D341Med (cell line): ENCODE results near the gene KCNMA1.

Source experiments
- DNase-seq: peaks from one replicate; pipeline ENCODE4 v3.0.0; 2012; ENCODE audit warnings: low spot score

Gene KCNMA1

GRCh38 chr10:77333610-77334340 lies 303.8 kb downstream of the KCNMA1 start:
- DNase-seq, result no peak

- DNase-seq, result peak; percentile 46
These were observed 305.4 kb downstream of the KCNMA1 start for GRCh38 chr10:77332256-77332655.

GRCh38 chr10:77328272-77328816 lies 309.3 kb downstream of the KCNMA1 start:
- DNase-seq, result no peak

- DNase-seq, result no peak
These were observed 312.4 kb downstream of the KCNMA1 start for GRCh38 chr10:77325233-77325537.

GRCh38 chr10:77321838-77322237 lies 315.8 kb downstream of the KCNMA1 start:
- DNase-seq, result no peak

- no peak for DNase-seq
These were observed 316.6 kb downstream of the KCNMA1 start for GRCh38 chr10:77320971-77321471.

GRCh38 chr10:77319557-77319956 lies 318.1 kb downstream of the KCNMA1 start:
- no peak for DNase-seq

- DNase-seq, result no peak
These were observed 318.9 kb downstream of the KCNMA1 start for GRCh38 chr10:77318739-77319138.

GRCh38 chr10:77317221-77317620 lies 320.4 kb downstream of the KCNMA1 start:
- DNase-seq, result no peak

GRCh38 chr10:77315496-77316129 lies 322.0 kb downstream of the KCNMA1 start:
- DNase-seq, result peak; percentile 34

- DNase-seq, result peak; percentile 45
These were observed 324.4 kb downstream of the KCNMA1 start for GRCh38 chr10:77313066-77313750.

- no peak for DNase-seq
These were observed 326.4 kb downstream of the KCNMA1 start for GRCh38 chr10:77311186-77311585.

- no peak for DNase-seq
These were observed 327.2 kb downstream of the KCNMA1 start for GRCh38 chr10:77310288-77310840.

- DNase-seq, result no peak
These were observed 328.1 kb downstream of the KCNMA1 start for GRCh38 chr10:77309509-77309908.

GRCh38 chr10:77309092-77309491 lies 328.5 kb downstream of the KCNMA1 start:
- DNase-seq, result no peak

GRCh38 chr10:77308084-77308732 lies 329.4 kb downstream of the KCNMA1 start:
- peak; percentile 46 for DNase-seq

- DNase-seq, result no peak
These were observed 330.9 kb downstream of the KCNMA1 start for GRCh38 chr10:77306666-77307065.

- DNase-seq, result no peak
These were observed 331.7 kb downstream of the KCNMA1 start for GRCh38 chr10:77305650-77306632.

- no peak for DNase-seq
These were observed 333.4 kb downstream of the KCNMA1 start for GRCh38 chr10:77304192-77304591.

- DNase-seq, result no peak
These were observed 336.3 kb downstream of the KCNMA1 start for GRCh38 chr10:77301305-77301730.
